Measurements from ENCODE around the gene GMPR.

Gene GMPR

DNA sequence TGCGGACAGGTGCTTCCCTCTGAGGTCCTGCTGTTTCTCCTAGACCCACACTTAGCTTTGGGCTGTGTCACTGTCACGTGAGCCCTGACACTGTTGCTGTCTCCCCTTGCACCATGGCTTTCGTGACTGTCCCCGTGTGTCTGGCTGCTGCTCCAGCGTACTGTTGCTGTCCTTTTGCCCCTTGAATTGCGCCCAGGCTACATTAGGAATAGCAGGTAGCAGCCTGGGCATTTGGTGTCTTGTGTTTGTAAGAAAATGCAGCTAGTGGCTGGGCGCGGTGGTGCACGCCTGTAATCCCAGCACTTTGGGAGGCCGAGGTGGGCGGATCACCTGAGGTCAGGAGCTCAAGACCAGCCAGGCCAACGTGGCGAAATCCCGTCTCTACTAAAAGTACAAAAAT lies 46.1 kb downstream of the GMPR start (continued):
- TF ChIP-seq POU6F1 (CRISPR knock-in tag; IDR thresholded peaks at IDR 0.05; ENCODE audit: borderline replicate concordance, low read depth), result no peak
- TF ChIP-seq TCF4 (CRISPR knock-in tag; IDR thresholded peaks at IDR 0.05; ENCODE audit: borderline replicate concordance), result no peak
- no peak for TF ChIP-seq PPARA (CRISPR knock-in tag; IDR thresholded peaks at IDR 0.05; ENCODE audit: borderline replicate concordance)
- TF ChIP-seq ZFP3 (CRISPR knock-in tag; IDR thresholded peaks at IDR 0.05), result no peak
- no peak for TF ChIP-seq OSR1 (CRISPR knock-in tag; IDR thresholded peaks at IDR 0.05)
- no peak for TF ChIP-seq CREB5 (CRISPR knock-in tag; IDR thresholded peaks at IDR 0.05; ENCODE audit: low read depth)
- TF ChIP-seq BACH2 (CRISPR knock-in tag; IDR thresholded peaks at IDR 0.05; ENCODE audit: borderline replicate concordance), result no peak
- TF ChIP-seq CSDC2 (CRISPR knock-in tag; IDR thresholded peaks at IDR 0.05), result no peak

DNA sequence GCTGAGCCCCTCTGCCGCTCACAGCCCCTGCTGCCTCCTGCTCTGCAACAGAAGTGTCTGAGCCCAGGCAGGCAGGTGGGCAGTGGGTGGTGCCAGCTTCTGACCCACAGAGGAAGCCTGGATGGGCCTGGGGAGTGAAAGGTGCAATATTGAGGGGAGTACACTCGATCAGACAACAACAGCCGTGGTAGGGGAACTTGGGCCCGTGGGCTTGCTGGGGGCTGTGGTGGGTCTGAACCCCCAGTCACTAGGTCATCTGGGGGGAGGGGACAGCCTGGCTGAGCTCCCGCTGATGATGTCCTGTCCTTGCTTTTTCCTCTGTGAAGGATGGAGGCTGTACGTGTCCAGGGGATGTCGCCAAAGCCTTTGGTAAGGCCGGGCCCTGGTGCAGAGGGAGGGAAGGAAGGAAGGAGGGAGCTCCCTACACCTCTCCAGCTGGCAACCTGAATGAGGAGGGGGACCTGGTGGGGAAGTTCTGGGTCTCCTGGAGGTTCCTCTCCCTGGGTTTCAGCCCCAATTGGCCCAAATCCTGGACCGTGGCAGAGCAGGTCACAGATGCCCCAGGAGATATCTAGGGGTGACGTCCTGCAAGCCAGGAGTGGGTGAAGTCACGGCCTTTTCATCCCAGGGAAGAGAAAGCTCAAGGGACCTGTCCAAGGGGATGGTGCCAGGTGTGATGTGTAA lies 47.2 kb downstream of the GMPR start:
- ATAC-seq, result peak; percentile 12; the same call in 1 of the 3 replicates
- TF ChIP-seq, protein P1, sequence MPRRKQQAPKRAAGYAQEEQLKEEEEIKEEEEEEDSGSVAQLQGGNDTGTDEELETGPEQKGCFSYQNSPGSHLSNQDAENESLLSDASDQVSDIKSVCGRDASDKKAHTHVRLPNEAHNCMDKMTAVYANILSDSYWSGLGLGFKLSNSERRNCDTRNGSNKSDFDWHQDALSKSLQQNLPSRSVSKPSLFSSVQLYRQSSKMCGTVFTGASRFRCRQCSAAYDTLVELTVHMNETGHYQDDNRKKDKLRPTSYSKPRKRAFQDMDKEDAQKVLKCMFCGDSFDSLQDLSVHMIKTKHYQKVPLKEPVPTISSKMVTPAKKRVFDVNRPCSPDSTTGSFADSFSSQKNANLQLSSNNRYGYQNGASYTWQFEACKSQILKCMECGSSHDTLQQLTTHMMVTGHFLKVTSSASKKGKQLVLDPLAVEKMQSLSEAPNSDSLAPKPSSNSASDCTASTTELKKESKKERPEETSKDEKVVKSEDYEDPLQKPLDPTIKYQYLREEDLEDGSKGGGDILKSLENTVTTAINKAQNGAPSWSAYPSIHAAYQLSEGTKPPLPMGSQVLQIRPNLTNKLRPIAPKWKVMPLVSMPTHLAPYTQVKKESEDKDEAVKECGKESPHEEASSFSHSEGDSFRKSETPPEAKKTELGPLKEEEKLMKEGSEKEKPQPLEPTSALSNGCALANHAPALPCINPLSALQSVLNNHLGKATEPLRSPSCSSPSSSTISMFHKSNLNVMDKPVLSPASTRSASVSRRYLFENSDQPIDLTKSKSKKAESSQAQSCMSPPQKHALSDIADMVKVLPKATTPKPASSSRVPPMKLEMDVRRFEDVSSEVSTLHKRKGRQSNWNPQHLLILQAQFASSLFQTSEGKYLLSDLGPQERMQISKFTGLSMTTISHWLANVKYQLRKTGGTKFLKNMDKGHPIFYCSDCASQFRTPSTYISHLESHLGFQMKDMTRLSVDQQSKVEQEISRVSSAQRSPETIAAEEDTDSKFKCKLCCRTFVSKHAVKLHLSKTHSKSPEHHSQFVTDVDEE (CRISPR knock-in tag; IDR thresholded peaks at IDR 0.05), result no peak
- TF ChIP-seq PATZ1 (CRISPR knock-in tag; IDR thresholded peaks at IDR 0.05; ENCODE audit: borderline replicate concordance) (no peak), ZNF8 (CRISPR knock-in tag; IDR thresholded peaks at IDR 0.05) (no peak), RARB (CRISPR knock-in tag; IDR thresholded peaks at IDR 0.05) (no peak), TCF4 (CRISPR knock-in tag; IDR thresholded peaks at IDR 0.05; ENCODE audit: borderline replicate concordance) (no peak), ESRRG (CRISPR knock-in tag; IDR thresholded peaks at IDR 0.05) (no peak), ISL1 (CRISPR knock-in tag; IDR thresholded peaks at IDR 0.05) (no peak), CREB5 (CRISPR knock-in tag; IDR thresholded peaks at IDR 0.05; ENCODE audit: low read depth) (no peak), ZFP3 (CRISPR knock-in tag; IDR thresholded peaks at IDR 0.05) (no peak), OSR1 (CRISPR knock-in tag; IDR thresholded peaks at IDR 0.05) (no peak), CSDC2 (CRISPR knock-in tag; IDR thresholded peaks at IDR 0.05) (no peak), BACH2 (CRISPR knock-in tag; IDR thresholded peaks at IDR 0.05; ENCODE audit: borderline replicate concordance) (no peak), PPARA (CRISPR knock-in tag; IDR thresholded peaks at IDR 0.05; ENCODE audit: borderline replicate concordance) (no peak)

DNA sequence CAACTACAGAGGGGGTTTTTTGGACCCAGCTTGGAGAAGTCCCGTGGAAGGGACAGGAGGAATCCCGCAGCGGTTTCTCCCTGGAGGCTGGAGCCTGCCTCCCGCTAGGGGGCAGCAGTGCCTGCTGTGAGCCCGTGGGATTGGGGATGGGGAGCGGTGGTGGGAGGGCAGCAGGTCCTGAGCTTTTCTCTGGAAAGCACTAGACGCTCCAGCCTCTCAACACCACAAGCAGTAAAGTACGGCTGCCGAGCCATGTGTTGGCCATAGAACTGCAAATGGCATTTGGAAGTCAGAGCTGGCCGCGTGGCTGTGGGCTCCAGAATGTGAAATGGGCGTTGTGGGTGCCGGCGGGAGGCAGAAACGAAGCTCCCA lies 47.8 kb downstream of the GMPR start:
- peak; percentile 67 for ATAC-seq
- TF ChIP-seq RARB (CRISPR knock-in tag; IDR thresholded peaks at IDR 0.05) (no peak), ISL1 (CRISPR knock-in tag; IDR thresholded peaks at IDR 0.05) (no peak), ZFP3 (CRISPR knock-in tag; IDR thresholded peaks at IDR 0.05) (no peak), ZNF70 (CRISPR knock-in tag; IDR thresholded peaks at IDR 0.05) (no peak), ZNF8 (CRISPR knock-in tag; IDR thresholded peaks at IDR 0.05) (no peak), BACH2 (CRISPR knock-in tag; IDR thresholded peaks at IDR 0.05; ENCODE audit: borderline replicate concordance) (no peak), ZFP30 (CRISPR knock-in tag; IDR thresholded peaks at IDR 0.05) (no peak), PPARA (CRISPR knock-in tag; IDR thresholded peaks at IDR 0.05; ENCODE audit: borderline replicate concordance) (no peak), ESRRG (CRISPR knock-in tag; IDR thresholded peaks at IDR 0.05) (no peak), POU6F1 (CRISPR knock-in tag; IDR thresholded peaks at IDR 0.05; ENCODE audit: borderline replicate concordance, low read depth) (no peak), TCF4 (CRISPR knock-in tag; IDR thresholded peaks at IDR 0.05; ENCODE audit: borderline replicate concordance) (no peak), ZC3H10 (CRISPR knock-in tag; IDR thresholded peaks at IDR 0.05) (no peak), TOX (CRISPR knock-in tag; IDR thresholded peaks at IDR 0.05; ENCODE audit: borderline replicate concordance) (no peak), CREB5 (CRISPR knock-in tag; IDR thresholded peaks at IDR 0.05; ENCODE audit: low read depth) (no peak), CSRNP3 (CRISPR knock-in tag; IDR thresholded peaks at IDR 0.05) (no peak), OSR1 (CRISPR knock-in tag; IDR thresholded peaks at IDR 0.05) (no peak)
